ENCODE data around the gene MORN5.

DNA sequence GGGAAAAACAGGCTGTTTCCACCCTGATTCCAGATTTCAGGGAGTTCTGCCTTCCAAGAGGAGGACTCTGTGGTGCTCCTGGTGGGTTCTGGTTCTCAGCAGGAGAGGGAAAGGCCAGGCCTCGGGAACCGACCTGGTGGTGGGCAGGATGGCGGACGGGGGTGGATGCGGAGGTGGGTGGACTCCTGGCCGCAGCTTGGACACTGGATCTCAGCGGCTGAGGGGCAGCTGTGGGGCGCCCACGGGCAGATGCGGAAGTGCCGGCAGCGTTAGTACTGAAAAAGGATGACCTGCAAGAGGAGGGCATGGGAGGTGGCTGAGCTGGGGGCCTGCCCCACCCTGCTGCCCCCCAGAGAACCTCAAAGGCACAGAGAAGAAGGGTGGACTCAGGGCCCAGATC lies 44.8 kb downstream of the MORN5 start:
- TF ChIP-seq PRDM6 (tag by site-specific recombination; IDR thresholded peaks at IDR 0.05) = no peak
- no peak for TF ChIP-seq ZNF670 (tag by site-specific recombination; IDR thresholded peaks at IDR 0.05; ENCODE audit: low read depth)
- TF ChIP-seq HOXA7 (CRISPR knock-in tag; IDR thresholded peaks at IDR 0.05; ENCODE audit: borderline replicate concordance) = no peak
- no peak for TF ChIP-seq ZNF26 (tag by site-specific recombination; IDR thresholded peaks at IDR 0.05)

All from HEK293 (cell line).